ENCODE measurements around the gene KLLN.
"Not testable (repeated sequence)": the region's sequence is repeated elsewhere in the genome, so short reads cannot be mapped to it uniquely, and the experiment has no call there.

KLLN gene

GRCh38 chr10:87866412-87866974 is 3.2 kb upstream of the KLLN start:
- no peak for DNase-seq (ENCODE audit: low read depth in 2 of 3, low spot score in 1 of 3)

GRCh38 chr10:87865241-87865881 is 2.0 kb upstream of the KLLN start:
- no peak for DNase-seq (ENCODE audit: low read depth in 2 of 3, low spot score in 1 of 3)

GRCh38 chr10:87864496-87865059 is 1.2 kb upstream of the KLLN start:
- DNase-seq (ENCODE audit: low read depth in 2 of 3, low spot score in 1 of 3): no peak

GRCh38 chr10:87863951-87864495 is 690 bp upstream of the KLLN start:
- DNase-seq (ENCODE audit: low read depth in 2 of 3, low spot score in 1 of 3): peak in 1 of 3 donors; percentile 7

GRCh38 chr10:87862679-87863052 is 667 bp downstream of the KLLN start:
- DNase-seq (ENCODE audit: low read depth in 2 of 3, low spot score in 1 of 3): peak in 2 of 3 donors; percentile 47 to 56

- peak; percentile 87 to 92 (median 88) for DNase-seq (ENCODE audit: low read depth in 2 of 3, low spot score in 1 of 3)
These were observed 1.2 kb downstream of the KLLN start for GRCh38 chr10:87861953-87862678.

- peak in 1 of 3 donors; percentile 7 for DNase-seq (ENCODE audit: low read depth in 2 of 3, low spot score in 1 of 3)
These were observed 1.8 kb downstream of the KLLN start for GRCh38 chr10:87861566-87861952.

- DNase-seq (ENCODE audit: low read depth in 2 of 3, low spot score in 1 of 3): no peak
These were observed 2.4 kb downstream of the KLLN start for GRCh38 chr10:87860816-87861403.

GRCh38 chr10:87860156-87860795 is 3.1 kb downstream of the KLLN start:
- no peak for DNase-seq (ENCODE audit: low read depth in 2 of 3, low spot score in 1 of 3)

GRCh38 chr10:87855665-87856064 is 7.7 kb downstream of the KLLN start:
- not testable (repeated sequence) for DNase-seq (ENCODE audit: low read depth in 2 of 3, low spot score in 1 of 3)

- not testable (repeated sequence) for DNase-seq (ENCODE audit: low read depth in 2 of 3, low spot score in 1 of 3)
These were observed 8.1 kb downstream of the KLLN start for GRCh38 chr10:87855247-87855646.

GRCh38 chr10:87852089-87852488 is 11.2 kb downstream of the KLLN start:
- DNase-seq (ENCODE audit: low read depth in 2 of 3, low spot score in 1 of 3): no peak

- peak in 2 of 3 donors; percentile 23 to 42 for DNase-seq (ENCODE audit: low read depth in 2 of 3, low spot score in 1 of 3)
These were observed 12.6 kb downstream of the KLLN start for GRCh38 chr10:87850742-87851205.

- DNase-seq (ENCODE audit: low read depth in 2 of 3, low spot score in 1 of 3): no peak
These were observed 14.3 kb downstream of the KLLN start for GRCh38 chr10:87849001-87849400.

- no peak for DNase-seq (ENCODE audit: low read depth in 2 of 3, low spot score in 1 of 3)
These were observed 15.8 kb downstream of the KLLN start for GRCh38 chr10:87847550-87847949.

GRCh38 chr10:87846711-87847110 is 16.6 kb downstream of the KLLN start:
- DNase-seq (ENCODE audit: low read depth in 2 of 3, low spot score in 1 of 3): not testable (repeated sequence)

GRCh38 chr10:87846023-87846422 is 17.3 kb downstream of the KLLN start:
- DNase-seq (ENCODE audit: low read depth in 2 of 3, low spot score in 1 of 3): no peak

GRCh38 chr10:87845624-87845998 is 17.7 kb downstream of the KLLN start:
- DNase-seq (ENCODE audit: low read depth in 2 of 3, low spot score in 1 of 3): no peak

GRCh38 chr10:87844837-87845623 is 18.3 kb downstream of the KLLN start:
- no peak for DNase-seq (ENCODE audit: low read depth in 2 of 3, low spot score in 1 of 3)

GRCh38 chr10:87843714-87844113 is 19.6 kb downstream of the KLLN start:
- DNase-seq (ENCODE audit: low read depth in 2 of 3, low spot score in 1 of 3): no peak
